AG04450 (cell line): ENCODE results near the gene GORAB. TPM values are rescaled to one million over a fixed set of nuclear protein-coding genes. Genes with fewer than 3 reads are reported as not detected.

ENCODE experiments used
- CTCF ChIA-PET: fragments of 300-600, 350-600 bp; formaldehyde crosslinking; extraction: SDS; loops from one replicate; lab custom pipeline; 2022; ENCODE audit warnings: antibody characterized with exemption, inconsistent platforms; lab: Charles Lee
- POLR2A ChIA-PET: fragments of 350-600 bp; formaldehyde crosslinking; extraction: SDS; loops from one replicate; lab custom pipeline; 2021; ENCODE audit warnings: antibody characterized with exemption, inconsistent platforms; lab: Yijun Ruan, JAX
- DNase-seq: peaks from one replicate; pipeline ENCODE4 v3.0.0-alpha.2; 2011; ENCODE audit warnings: low read depth, low spot score
- H3K27ac ChIP-seq: one replicate; pipeline ENCODE4 v1.5.1; 2012; ENCODE audit warnings: low read depth, low read length, control low read depth
- H3K27me3 ChIP-seq: one replicate; pipeline ENCODE4 v1.6.0; 2012; ENCODE audit warnings: low read length; ENCODE audit not compliant: control insufficient read depth, insufficient read depth
- H3K4me3 ChIP-seq: 2 replicates; pipeline ENCODE4 v1.5.1; 2011; ENCODE audit warnings: mild to moderate bottlenecking, low read depth, low read length, control low read depth
- H3K9me3 ChIP-seq: 2 replicates; pipeline ENCODE4 v1.5.1; 2012; ENCODE audit warnings: low read length; ENCODE audit not compliant: control insufficient read depth, insufficient read depth
- CTCF ChIP-seq: IDR thresholded peaks from 2 replicates; pipeline ENCODE4 v1.5.1; 2011; ENCODE audit warnings: low read depth, low read length, control low read depth, inconsistent platforms
- polyA plus RNA-seq: library from polyadenylated mRNA; depleted of rRNA; stranded (reverse); fragments of >200 nt; gene quantifications from 2 replicates; pipeline ENCODE4 v1.2.3, GENCODE V29; 2011

The GORAB gene
- polyA plus RNA-seq, 1 experiment: 23.5 TPM

GRCh38 chr1:170545476-170545875 is 13.5 kb downstream of the GORAB start:
- ChIA-PET CTCF (interaction anchor here (0.6 to 0.7 kb wide), 2 partner anchors 213 to 652 kb away, joined by 3 read pairs; no protein-coding TSS in a partner anchor), POLR2A (no interaction called here)
- peak; percentile 45 for DNase-seq
- no peak overlapping the region for H3K27ac ChIP-seq
- no peak overlapping the region for H3K4me3 ChIP-seq
- H3K27me3 ChIP-seq: no peaks in the 10 kb centered on the region
- TF ChIP-seq CTCF: no peak
- no peaks in the 10 kb centered on the region for H3K9me3 ChIP-seq

- no peak for TF ChIP-seq CTCF
- Histone ChIP-seq H3K27ac (no peak overlapping the region), H3K4me3 (no peak overlapping the region), H3K9me3 (no peaks in the 10 kb centered on the region), H3K27me3 (no peaks in the 10 kb centered on the region)
- DNase-seq: no peak
- CTCF ChIA-PET: no interaction called here
- POLR2A ChIA-PET: no interaction called here
These were observed 15.3 kb downstream of the GORAB start for GRCh38 chr1:170547255-170547654.

GRCh38 chr1:170548497-170548896 is 16.5 kb downstream of the GORAB start:
- no peak for DNase-seq
- no peak for TF ChIP-seq CTCF
- H3K27me3 ChIP-seq: no peaks in the 10 kb centered on the region
- no peaks in the 10 kb centered on the region for H3K9me3 ChIP-seq
- no peak overlapping the region for H3K27ac ChIP-seq
- H3K4me3 ChIP-seq: no peak overlapping the region
- CTCF ChIA-PET: no interaction called here
- POLR2A ChIA-PET: no interaction called here

GRCh38 chr1:170555370-170555769 is 23.4 kb downstream of the GORAB start:
- no peak overlapping the region for H3K27ac ChIP-seq
- peaks cover 26% of the 10 kb centered on the region for H3K9me3 ChIP-seq
- no peak overlapping the region for H3K4me3 ChIP-seq
- ChIA-PET CTCF (no interaction called here), POLR2A (no interaction called here)
- H3K27me3 ChIP-seq: no peaks in the 10 kb centered on the region
- no peak for DNase-seq
- no peak for TF ChIP-seq CTCF

GRCh38 chr1:170556917-170557316 is 25.0 kb downstream of the GORAB start:
- Histone ChIP-seq H3K27ac (no peak overlapping the region), H3K27me3 (no peaks in the 10 kb centered on the region), H3K4me3 (no peak overlapping the region), H3K9me3 (peaks cover 26% of the 10 kb centered on the region)
- ChIA-PET POLR2A (no interaction called here), CTCF (no interaction called here)
- DNase-seq: no peak
- TF ChIP-seq CTCF: no peak
